HEK293 (cell line): ENCODE data around the gene DMD.

ENCODE experiments used
- CTCF ChIA-PET: fragments of 350-600 bp; formaldehyde crosslinking; extraction: SDS; loops from one replicate; lab custom pipeline; 2021; ENCODE audit warnings: antibody characterized with exemption; lab: Yijun Ruan, JAX
- POLR2A ChIA-PET: fragments of 300-600 bp; formaldehyde crosslinking; extraction: SDS; loops from one replicate; lab custom pipeline; 2020; ENCODE audit warnings: antibody characterized with exemption, inconsistent platforms; lab: Yijun Ruan, JAX
- H3K27ac ChIP-seq: fragments of 200-500 bp; sonication (Bioruptor generic); 2 replicates; pipeline ENCODE4 v1.5.1; 2014; ENCODE audit warnings: low read depth, low read length, control low read depth, inconsistent platforms; ENCODE audit errors: extremely low read depth
- H3K36me3 ChIP-seq, 2 experiments: fragments of 200-500 bp in 1 of 2; sonication (Bioruptor generic) in 1 of 2; 1 replicate in 1 of 2; 2 replicates in 1 of 2; pipeline ENCODE4 v1.5.1; 2014 to 2017; ENCODE audit warnings: inconsistent platforms in 2 of 2, low read length in 2 of 2; ENCODE audit not compliant: control insufficient read depth in 2 of 2, insufficient read depth in 1 of 2
- H3K4me1 ChIP-seq: fragments of 200-500 bp; sonication (Bioruptor generic); 2 replicates; pipeline ENCODE4 v1.5.1; 2014; ENCODE audit warnings: mild to moderate bottlenecking, low read length, inconsistent platforms; ENCODE audit not compliant: control insufficient read depth, insufficient read depth
- H3K4me3 ChIP-seq: 2 replicates; pipeline ENCODE4 v1.5.1; 2011; ENCODE audit warnings: low read depth, mild to moderate bottlenecking, control low read depth, low read length, moderate library complexity
- H3K9me3 ChIP-seq: fragments of 200-500 bp; sonication (Bioruptor generic); 2 replicates; pipeline ENCODE4 v1.5.1; 2014; ENCODE audit warnings: low read depth, low read length, inconsistent platforms; ENCODE audit not compliant: control insufficient read depth, insufficient read depth
- BCL11B ChIP-seq: fragments of 450-650 bp; formaldehyde crosslinking; IDR thresholded peaks from 2 replicates; pipeline ENCODE4 v1.5.1; 2016; ENCODE audit warnings: low read depth, missing biosample characterization, missing genetic modification characterization
- EGR2 ChIP-seq: fragments of 450-650 bp; formaldehyde crosslinking; IDR thresholded peaks from 2 replicates; pipeline ENCODE4 v1.5.1; 2016; ENCODE audit warnings: low read depth, missing biosample characterization, missing genetic modification characterization
- GLIS2 ChIP-seq: fragments of 450-650 bp; formaldehyde crosslinking; IDR thresholded peaks from 2 replicates; pipeline ENCODE4 v1.5.1; 2016; ENCODE audit warnings: missing biosample characterization, missing genetic modification characterization
- OVOL3 ChIP-seq: fragments of 450-650 bp; formaldehyde crosslinking; IDR thresholded peaks from 2 replicates; pipeline ENCODE4 v1.5.1; 2016; ENCODE audit warnings: missing biosample characterization, missing genetic modification characterization
- RBAK ChIP-seq: fragments of 450-650 bp; formaldehyde crosslinking; IDR thresholded peaks from 2 replicates; pipeline ENCODE4 v1.5.1; 2016; ENCODE audit warnings: missing biosample characterization, missing genetic modification characterization
- SCRT1 ChIP-seq: fragments of 450-650 bp; formaldehyde crosslinking; IDR thresholded peaks from 2 replicates; pipeline ENCODE4 v1.5.1; 2016; ENCODE audit warnings: missing biosample characterization, missing genetic modification characterization, borderline replicate concordance
- SETDB1 ChIP-seq: IDR thresholded peaks from one replicate; pipeline ENCODE4 v1.6.1; 2017; ENCODE audit warnings: mild to moderate bottlenecking, low read length, moderate library complexity, mixed read lengths; ENCODE audit not compliant: insufficient read length
- YY2 ChIP-seq: fragments of 450-650 bp; formaldehyde crosslinking; IDR thresholded peaks from 2 replicates; pipeline ENCODE4 v1.5.1; 2016; ENCODE audit warnings: missing biosample characterization, missing genetic modification characterization
- ZBTB48 ChIP-seq: fragments of 450-650 bp; formaldehyde crosslinking; IDR thresholded peaks from 2 replicates; pipeline ENCODE4 v1.5.1; 2016; ENCODE audit warnings: missing biosample characterization, missing genetic modification characterization
- ZFP3 ChIP-seq: fragments of 450-650 bp; formaldehyde crosslinking; IDR thresholded peaks from 2 replicates; pipeline ENCODE4 v1.5.1; 2016; ENCODE audit warnings: low read depth, missing biosample characterization, missing genetic modification characterization
- ZFP69B ChIP-seq: fragments of 450-650 bp; formaldehyde crosslinking; IDR thresholded peaks from 2 replicates; pipeline ENCODE4 v1.5.1; 2016; ENCODE audit warnings: missing biosample characterization, missing genetic modification characterization
- ZNF10 ChIP-seq: fragments of 450-650 bp; formaldehyde crosslinking; IDR thresholded peaks from 2 replicates; pipeline ENCODE4 v1.5.1; 2017; ENCODE audit warnings: missing biosample characterization, missing genetic modification characterization
- ZNF2 ChIP-seq: fragments of 450-650 bp; formaldehyde crosslinking; IDR thresholded peaks from 2 replicates; pipeline ENCODE4 v1.5.1; 2016; ENCODE audit warnings: missing biosample characterization, missing genetic modification characterization
- ZNF248 ChIP-seq: fragments of 450-650 bp; formaldehyde crosslinking; IDR thresholded peaks from 2 replicates; pipeline ENCODE4 v1.5.1; 2017; ENCODE audit warnings: missing biosample characterization, missing genetic modification characterization
- ZNF274 ChIP-seq, 2 experiments: fragments of 200-500 bp in 1 of 2; fragments of 450-650 bp in 1 of 2; sonication (Bioruptor generic) in 1 of 2; formaldehyde crosslinking in 1 of 2; IDR thresholded peaks; 2 replicates each; pipeline versions ENCODE4 v1.5.1 to v1.6.1; 2014 to 2016; ENCODE audit warnings: borderline replicate concordance in 1 of 2, inconsistent platforms in 1 of 2, low read length in 1 of 2, missing biosample characterization in 1 of 2, missing genetic modification characterization in 1 of 2
- ZNF280C ChIP-seq: fragments of 450-650 bp; formaldehyde crosslinking; IDR thresholded peaks from 2 replicates; pipeline ENCODE4 v1.5.1; 2016; ENCODE audit warnings: missing biosample characterization, missing genetic modification characterization
- ZNF311 ChIP-seq: fragments of 450-650 bp; formaldehyde crosslinking; IDR thresholded peaks from 2 replicates; pipeline ENCODE4 v1.5.1; 2017; ENCODE audit warnings: missing biosample characterization, missing genetic modification characterization, borderline replicate concordance
- ZNF501 ChIP-seq: fragments of 450-650 bp; formaldehyde crosslinking; IDR thresholded peaks from 2 replicates; pipeline ENCODE4 v1.5.1; 2016; ENCODE audit warnings: missing biosample characterization, missing genetic modification characterization
- ZNF580 ChIP-seq: fragments of 450-650 bp; formaldehyde crosslinking; IDR thresholded peaks from 2 replicates; pipeline ENCODE4 v1.5.1; 2016; ENCODE audit warnings: missing biosample characterization, missing genetic modification characterization
- ZNF600 ChIP-seq: fragments of 450-650 bp; formaldehyde crosslinking; IDR thresholded peaks from 2 replicates; pipeline ENCODE4 v1.5.1; 2016; ENCODE audit warnings: missing biosample characterization, missing genetic modification characterization
- ZNF610 ChIP-seq: fragments of 450-650 bp; formaldehyde crosslinking; IDR thresholded peaks from 2 replicates; pipeline ENCODE4 v1.5.1; 2016; ENCODE audit warnings: missing biosample characterization, missing genetic modification characterization, borderline replicate concordance
- ZNF670 ChIP-seq: fragments of 450-650 bp; formaldehyde crosslinking; IDR thresholded peaks from 2 replicates; pipeline ENCODE4 v1.5.1; 2016; ENCODE audit warnings: missing biosample characterization, missing genetic modification characterization, low read depth
- ZNF707 ChIP-seq: fragments of 450-650 bp; formaldehyde crosslinking; IDR thresholded peaks from 2 replicates; pipeline ENCODE4 v1.5.1; 2016; ENCODE audit warnings: missing biosample characterization, missing genetic modification characterization
- ZNF777 ChIP-seq: fragments of 450-650 bp; formaldehyde crosslinking; IDR thresholded peaks from 2 replicates; pipeline ENCODE4 v1.5.1; 2017; ENCODE audit warnings: missing biosample characterization, missing genetic modification characterization, borderline replicate concordance

The DMD gene

GRCh38 chrX:33095079-33095478, 116.3 kb downstream of the DMD start:
- ChIA-PET POLR2A (no interaction called here), CTCF (no interaction called here)
- Histone ChIP-seq H3K9me3 (no peaks in the 10 kb centered on the region), H3K27ac (no peak overlapping the region), H3K36me3 (no peaks in the 10 kb centered on the region), H3K4me1 (no peaks in the 10 kb centered on the region), H3K4me3 (no peak overlapping the region)
- no peak for TF ChIP-seq ZNF311 (tag by site-specific recombination)
- TF ChIP-seq BCL11B: no peak
- TF ChIP-seq SCRT1: no peak
- no peak for TF ChIP-seq RBAK (tag by site-specific recombination)

- POLR2A ChIA-PET: no interaction called here
- CTCF ChIA-PET: no interaction called here
- H3K4me3 ChIP-seq: no peak overlapping the region
- no peaks in the 10 kb centered on the region for H3K9me3 ChIP-seq
- TF ChIP-seq EGR2 (tag by site-specific recombination) (no peak), ZNF274 (IDR thresholded peaks at IDR 0.05; ENCODE audit: low read length) (no peak), ZNF274 (tag by site-specific recombination; IDR thresholded peaks at IDR 0.05; ENCODE audit: borderline replicate concordance) (no peak), ZNF670 (tag by site-specific recombination) (no peak), ZFP3 (tag by site-specific recombination) (no peak), ZBTB48 (tag by site-specific recombination) (no peak), ZFP69B (tag by site-specific recombination) (no peak), ZNF248 (tag by site-specific recombination) (no peak), SETDB1 (no peak), ZNF10 (tag by site-specific recombination) (no peak), ZNF777 (no peak), ZNF501 (tag by site-specific recombination) (no peak), ZNF610 (no peak), OVOL3 (tag by site-specific recombination) (no peak), ZNF2 (tag by site-specific recombination) (no peak), ZNF280C (tag by site-specific recombination) (no peak), ZNF580 (tag by site-specific recombination) (no peak), ZNF707 (tag by site-specific recombination) (no peak), YY2 (tag by site-specific recombination) (no peak), GLIS2 (tag by site-specific recombination) (no peak), ZNF600 (tag by site-specific recombination) (no peak)
- H3K36me3 ChIP-seq: no peaks in the 10 kb centered on the region
- no peak overlapping the region for H3K27ac ChIP-seq
- no peaks in the 10 kb centered on the region for H3K4me1 ChIP-seq
Observed at GRCh38 chrX:33087411-33087810, 123.9 kb downstream of the DMD start.
